HG03097 (cell line): ENCODE data around the gene PRKD1.

Experiments used
- ATAC-seq: cut with Tn5 transposase; IDR thresholded peaks from one replicate; pipeline ENCODE4 v1.9.1; 2021; ENCODE audit not compliant: unreplicated experiment, low FRiP score

PRKD1 gene

GRCh38 chr14:29536886-29537511, 390.6 kb downstream of the PRKD1 start:
- ATAC-seq, result no peak

DNA sequence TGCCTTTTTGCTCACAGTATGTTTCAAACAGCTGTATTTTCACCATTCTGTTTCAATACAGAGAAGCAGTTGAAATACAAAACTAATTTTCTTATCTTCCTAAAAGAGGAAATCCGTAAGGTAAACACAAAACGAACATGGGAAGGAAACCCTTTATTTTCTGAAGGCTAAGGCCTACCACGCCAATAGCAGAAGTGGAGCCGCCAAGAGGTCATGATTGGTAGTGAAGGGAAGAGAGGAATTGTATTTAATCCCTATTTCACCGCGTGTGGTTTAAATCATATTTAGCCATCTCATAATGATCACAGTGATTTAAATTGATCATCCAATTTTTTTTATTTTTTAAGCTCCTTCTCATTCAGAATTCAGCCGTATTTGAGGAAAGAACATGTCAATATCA, 398.2 kb downstream of the PRKD1 start:
- ATAC-seq, result no peak

GRCh38 chr14:29528889-29529288, 398.8 kb downstream of the PRKD1 start:
- ATAC-seq, result no peak

GRCh38 chr14:29527286-29527685, 400.4 kb downstream of the PRKD1 start:
- ATAC-seq, result no peak
